Activated CD4-positive, alpha-beta memory T cell treated with anti-CD3 and anti-CD28 coated beads for 36 hours (primary cell): ENCODE data around the gene RPS19BP1. TPM values are rescaled to one million over a fixed set of nuclear protein-coding genes. Genes with fewer than 3 reads are reported as not detected.

Experiments
- CTCF ChIA-PET: fragments of 350-600 bp; sonication (Branson Sonifier 250); formaldehyde crosslinking; loops from one replicate; lab custom pipeline; 2021; ENCODE audit warnings: antibody characterized with exemption, inconsistent platforms; lab: Charles Lee
- POLR2A ChIA-PET: fragments of 350-600 bp; sonication (Branson Sonifier 250); formaldehyde crosslinking; loops from one replicate; lab custom pipeline; 2021; ENCODE audit warnings: antibody characterized with exemption; lab: Charles Lee
- DNase-seq: peaks from one replicate; pipeline ENCODE4 v3.0.0-alpha.2; 2020
- H3K27ac Mint-ChIP-seq: one replicate; pipeline ENCODE4 v1.8.0; 2021; ENCODE audit warnings: mixed read lengths
- H3K27me3 Mint-ChIP-seq: one replicate; pipeline ENCODE4 v1.8.0; 2021; ENCODE audit warnings: mixed read lengths
- H3K36me3 Mint-ChIP-seq: one replicate; pipeline ENCODE4 v1.8.0; 2021; ENCODE audit warnings: mixed read lengths
- H3K4me1 Mint-ChIP-seq: one replicate; pipeline ENCODE4 v1.8.0; 2021; ENCODE audit warnings: low read depth, mixed read lengths
- H3K4me3 Mint-ChIP-seq: one replicate; pipeline ENCODE4 v1.8.0; 2021; ENCODE audit warnings: mild to moderate bottlenecking, mixed read lengths
- H3K9me3 Mint-ChIP-seq: one replicate; pipeline ENCODE4 v1.8.0; 2021; ENCODE audit warnings: mixed read lengths
- intact Hi-C: fragments of 100-400 bp; cut with micrococcal nuclease; formaldehyde crosslinking; loops from one replicate; pipeline ENCODE4 v1.15.1; 2023
- total RNA-seq, 2 experiments: library from RNA; stranded (reverse); gene quantifications; one replicate each; pipeline ENCODE4 v1.2.3, GENCODE V29; 2021

RPS19BP1 gene
- total RNA-seq, 2 experiments from 2014 or later, result 65.2 to 67.5 TPM

DNA sequence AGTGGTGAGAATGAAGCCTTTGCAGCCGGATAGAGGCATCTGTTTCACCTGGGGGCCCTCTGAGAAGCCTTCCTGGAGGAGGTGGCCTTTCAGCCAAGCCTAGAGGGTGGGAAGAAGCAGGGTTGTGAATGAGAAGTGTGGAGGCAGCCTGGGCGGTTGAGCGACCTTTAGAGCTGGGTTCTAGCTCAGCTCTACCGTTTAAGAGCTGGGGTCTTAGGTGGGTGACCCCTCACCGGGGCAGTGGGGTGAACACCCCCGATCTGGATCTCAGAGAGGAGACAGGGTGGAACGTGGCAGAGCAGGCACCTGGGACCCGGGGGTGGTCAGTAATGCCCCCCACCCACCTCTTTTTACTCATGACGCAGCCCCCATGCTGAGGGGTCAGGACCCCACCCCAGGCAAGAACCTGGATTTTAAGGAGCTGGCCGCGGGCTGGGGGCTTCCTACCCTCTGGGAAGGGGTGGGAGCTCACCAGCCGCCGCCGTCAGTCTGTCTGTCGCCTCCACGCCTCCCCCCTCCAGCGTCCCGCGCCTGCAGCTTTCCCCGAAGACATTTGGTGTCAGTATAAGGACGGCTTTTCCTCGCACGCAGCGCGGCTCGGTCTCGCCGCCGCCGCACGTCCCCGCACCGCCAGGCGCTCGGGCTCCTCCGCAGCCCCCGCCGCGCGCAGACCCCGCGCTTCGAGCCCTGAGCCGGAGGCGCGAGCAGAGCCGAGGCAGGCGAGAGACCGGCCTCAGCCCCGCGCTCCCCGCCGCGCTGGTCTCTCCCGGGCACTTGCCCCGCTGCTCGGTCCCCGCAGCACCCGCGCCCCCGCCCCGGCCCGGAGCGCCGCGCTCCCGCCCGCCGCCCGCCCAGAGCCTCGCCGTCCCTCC lies 24.7 kb upstream of the RPS19BP1 start:
- no peak overlapping the region for H3K27ac Mint-ChIP-seq
- DNase-seq, result peak; percentile 58
- peak overlapping the region; percentile 12 for H3K4me3 Mint-ChIP-seq
- intact Hi-C loops, result no loop called here
- ChIA-PET POLR2A (no interaction called here), CTCF (interaction anchor here (0.7 to 5.3 kb wide), 6 partner anchors 23 to 487 kb away, joined by 3 to 37 read pairs (median 4); no protein-coding TSS in a partner anchor)
- peaks cover 30% of the 10 kb centered on the region for H3K27me3 Mint-ChIP-seq
- no peaks in the 10 kb centered on the region for H3K36me3 Mint-ChIP-seq
- H3K4me1 Mint-ChIP-seq, result peaks cover 7% of the 10 kb centered on the region
- H3K9me3 Mint-ChIP-seq, result no peaks in the 10 kb centered on the region

DNA sequence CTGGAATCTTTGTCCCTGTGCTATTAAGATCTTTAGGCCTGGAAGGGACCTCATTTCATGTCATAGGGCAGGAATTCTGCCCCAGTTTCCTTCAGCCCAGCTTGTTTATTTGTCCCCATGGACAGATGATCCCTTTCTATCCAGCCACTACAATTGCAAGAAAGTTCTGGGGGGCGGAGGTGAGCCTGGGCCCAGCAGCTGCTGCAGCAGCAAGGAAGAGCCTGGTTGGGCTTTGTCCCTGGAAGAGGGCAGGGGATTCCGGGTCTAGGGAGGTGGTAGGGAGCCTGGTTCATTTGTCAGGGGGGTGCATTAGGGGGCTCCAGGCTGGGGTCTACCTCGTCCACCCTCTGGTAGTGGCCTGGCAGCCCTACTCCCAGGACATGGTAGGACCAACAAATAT lies 21.6 kb upstream of the RPS19BP1 start:
- no peak overlapping the region for H3K4me3 Mint-ChIP-seq
- ChIA-PET POLR2A (no interaction called here), CTCF (interaction anchor here (0.9 kb wide), 1 partner anchor 20 kb away, joined by 3 read pairs; no protein-coding TSS in a partner anchor)
- peaks cover 35% of the 10 kb centered on the region for H3K27me3 Mint-ChIP-seq
- no peaks in the 10 kb centered on the region for H3K36me3 Mint-ChIP-seq
- H3K27ac Mint-ChIP-seq, result no peak overlapping the region
- H3K4me1 Mint-ChIP-seq, result peaks cover 7% of the 10 kb centered on the region
- intact Hi-C loops, result no loop called here
- H3K9me3 Mint-ChIP-seq, result no peaks in the 10 kb centered on the region
- DNase-seq, result no peak

DNA sequence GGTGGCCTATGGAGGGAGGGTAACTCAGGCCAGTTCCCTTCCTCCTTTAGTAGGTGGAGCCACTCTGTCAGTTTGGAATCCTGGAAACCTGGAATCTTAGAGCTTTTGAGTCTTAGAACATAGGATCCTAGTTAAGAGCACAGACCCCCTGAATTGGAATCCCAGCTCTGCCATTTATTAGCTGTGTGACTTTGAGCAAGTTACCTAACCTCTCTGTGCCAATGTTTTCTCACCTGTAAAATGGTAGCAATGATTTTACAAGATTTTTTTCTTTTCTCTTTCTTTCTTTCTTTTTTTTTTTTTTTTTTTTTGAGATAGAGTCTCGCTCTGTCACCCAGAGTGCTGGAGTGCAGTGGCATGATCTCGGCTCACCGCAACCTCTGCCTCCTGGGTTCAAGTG lies 20.9 kb upstream of the RPS19BP1 start:
- H3K4me3 Mint-ChIP-seq, result no peak overlapping the region
- peaks cover 31% of the 10 kb centered on the region for H3K27me3 Mint-ChIP-seq
- POLR2A ChIA-PET, result no interaction called here
- no peaks in the 10 kb centered on the region for H3K36me3 Mint-ChIP-seq
- H3K4me1 Mint-ChIP-seq, result peaks cover 4% of the 10 kb centered on the region
- DNase-seq, result no peak
- intact Hi-C loops, result no loop called here
- no peaks in the 10 kb centered on the region for H3K9me3 Mint-ChIP-seq
- H3K27ac Mint-ChIP-seq, result no peak overlapping the region
- CTCF ChIA-PET, result no interaction called here

DNA sequence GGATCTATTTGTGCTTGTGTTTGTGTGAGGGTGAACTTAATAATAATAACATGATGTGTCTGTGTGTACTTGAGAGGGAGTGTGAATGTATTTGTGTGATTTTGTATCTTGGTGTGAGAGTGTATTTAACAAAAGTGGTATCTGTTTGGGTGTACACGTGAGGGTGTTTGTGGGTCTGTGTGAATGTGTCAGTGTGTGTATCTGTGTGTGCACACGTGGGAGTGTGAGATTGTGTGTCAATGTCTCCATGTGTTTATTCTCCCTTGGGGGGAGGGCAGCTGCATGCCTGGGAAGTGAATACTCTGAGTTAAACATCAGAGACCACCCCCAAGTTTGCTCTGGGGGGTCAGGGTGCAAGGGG lies 15.0 kb upstream of the RPS19BP1 start:
- Mint-ChIP-seq H3K4me3 (no peak overlapping the region), H3K36me3 (no peaks in the 10 kb centered on the region), H3K4me1 (peaks cover 14% of the 10 kb centered on the region), H3K27ac (no peak overlapping the region), H3K9me3 (no peaks in the 10 kb centered on the region), H3K27me3 (peaks cover 35% of the 10 kb centered on the region)
- intact Hi-C loops, result no loop called here
- ChIA-PET CTCF (no interaction called here), POLR2A (no interaction called here)
- no peak for DNase-seq

DNA sequence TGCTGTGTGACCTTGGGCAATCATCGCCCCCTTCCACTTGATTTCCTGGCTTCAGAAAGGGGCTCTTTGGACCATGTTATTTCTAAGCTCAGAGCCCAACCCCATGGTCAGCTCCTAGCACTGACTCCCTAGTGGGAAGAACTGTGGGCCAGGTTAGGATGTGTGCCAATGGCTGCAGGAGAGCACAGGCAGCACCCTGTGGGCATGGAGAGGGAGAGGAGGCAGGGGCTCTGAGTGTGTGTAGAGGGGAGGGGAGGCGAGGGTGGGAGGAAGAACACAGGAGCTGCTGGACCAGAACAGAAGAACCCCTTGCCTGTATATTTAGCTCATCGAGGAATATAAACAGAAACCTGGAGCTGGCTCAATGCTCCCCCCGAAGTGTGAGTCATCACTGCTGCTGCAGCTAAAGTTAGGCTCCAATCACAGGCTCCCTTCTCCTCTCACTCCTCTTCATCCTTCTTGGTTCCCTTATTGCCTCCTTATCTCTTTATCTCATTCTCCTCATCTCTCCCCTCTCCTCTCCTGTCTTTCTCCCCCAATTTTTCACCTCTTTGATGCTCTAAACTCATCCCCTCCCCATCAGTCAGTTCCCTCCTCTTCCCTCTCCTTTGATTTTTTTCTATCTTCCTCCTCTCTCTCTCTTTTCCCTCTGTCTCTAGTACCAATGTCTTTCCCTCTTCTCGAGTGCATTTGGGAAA lies 14.5 kb upstream of the RPS19BP1 start:
- no peak for DNase-seq
- Mint-ChIP-seq H3K4me3 (no peak overlapping the region), H3K27me3 (peaks cover 34% of the 10 kb centered on the region), H3K36me3 (no peaks in the 10 kb centered on the region), H3K9me3 (no peaks in the 10 kb centered on the region), H3K4me1 (peaks cover 14% of the 10 kb centered on the region), H3K27ac (no peak overlapping the region)
- ChIA-PET POLR2A (no interaction called here), CTCF (interaction anchor here (1.0 kb wide), 1 partner anchor 13 kb away, joined by 3 read pairs; no protein-coding TSS in a partner anchor)
- intact Hi-C loops, result no loop called here

DNA sequence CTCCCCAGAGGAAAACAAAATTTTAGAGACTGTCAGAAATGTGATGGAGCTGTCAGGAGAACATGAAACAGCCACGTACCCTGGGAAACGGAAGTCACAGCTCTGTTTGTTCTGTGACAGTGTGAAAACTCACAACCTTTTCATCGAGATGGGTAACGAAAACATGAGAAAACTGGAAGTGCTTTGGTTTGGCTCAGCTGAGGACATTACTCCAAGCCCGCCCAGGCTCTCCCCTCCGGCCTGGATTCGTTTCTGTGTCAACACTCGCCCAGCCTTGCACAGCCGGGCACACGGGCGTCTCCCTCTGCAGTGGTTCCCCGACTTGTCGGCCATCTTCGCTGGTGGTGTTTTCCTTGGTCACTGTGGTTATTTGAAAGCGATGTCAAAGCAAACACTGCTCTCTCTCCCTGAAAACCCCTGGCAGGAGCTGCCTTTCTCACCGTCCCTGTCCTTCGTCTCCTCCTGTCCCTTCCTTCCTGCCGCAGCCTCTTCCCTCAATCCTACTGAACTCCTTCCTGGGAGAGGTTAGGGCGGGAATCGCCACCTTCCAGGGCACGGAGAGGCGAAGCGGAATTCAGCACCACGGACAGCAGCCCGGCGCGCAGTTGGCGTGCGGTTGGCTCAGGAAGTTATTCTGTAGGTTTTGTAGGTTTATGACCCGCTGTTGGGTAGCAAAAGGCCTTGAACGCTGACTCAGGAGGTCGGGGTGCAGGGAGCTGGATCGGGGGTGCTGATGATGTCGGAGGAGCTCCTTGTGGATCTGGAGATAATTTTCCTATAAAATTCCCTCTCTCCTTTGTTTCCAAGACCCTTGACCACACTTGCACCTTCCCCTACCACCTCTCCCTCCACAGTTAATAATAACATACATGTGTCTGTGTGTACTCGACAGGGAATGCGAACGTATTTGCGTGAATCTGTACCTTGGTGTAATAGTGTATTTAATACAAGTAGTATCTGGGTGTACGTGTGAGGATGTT lies 13.1 kb upstream of the RPS19BP1 start:
- Mint-ChIP-seq H3K27ac (peak overlapping the region; percentile 15), H3K36me3 (no peaks in the 10 kb centered on the region), H3K27me3 (peaks cover 29% of the 10 kb centered on the region), H3K9me3 (no peaks in the 10 kb centered on the region), H3K4me3 (no peak overlapping the region), H3K4me1 (peaks cover 14% of the 10 kb centered on the region)
- CTCF ChIA-PET, result interaction anchor here (0.8 to 1.7 kb wide), 5 partner anchors 11 to 490 kb away, joined by 3 to 12 read pairs (median 3); no protein-coding TSS in a partner anchor
- POLR2A ChIA-PET, result no interaction called here
- intact Hi-C loops, result no loop called here
- peak; percentile 79 for DNase-seq

DNA sequence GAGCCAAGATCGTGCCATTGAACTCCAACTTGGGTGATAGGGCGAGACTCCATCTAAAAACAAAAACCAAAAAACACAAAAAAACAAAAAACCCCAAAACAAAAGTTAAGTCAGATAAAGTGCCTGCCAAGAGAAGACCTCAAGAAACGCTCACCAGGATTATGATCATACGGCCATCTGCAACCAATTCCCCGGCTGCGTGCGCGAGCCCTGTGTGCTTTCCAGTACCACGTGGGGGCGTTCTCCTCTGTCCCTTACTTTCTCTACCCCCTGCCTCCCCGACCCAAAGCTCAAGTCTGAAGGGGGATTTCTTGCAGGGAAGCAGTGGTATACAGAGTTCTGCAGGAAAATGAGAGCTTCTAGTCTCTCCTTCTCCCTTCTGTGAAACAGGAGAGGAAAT lies 10.5 kb upstream of the RPS19BP1 start:
- Mint-ChIP-seq H3K4me1 (peaks cover 14% of the 10 kb centered on the region), H3K9me3 (no peaks in the 10 kb centered on the region), H3K36me3 (no peaks in the 10 kb centered on the region), H3K27me3 (peaks cover 28% of the 10 kb centered on the region), H3K4me3 (no peak overlapping the region), H3K27ac (no peak overlapping the region)
- DNase-seq, result peak; percentile 50
- intact Hi-C loops, result no loop called here
- CTCF ChIA-PET, result interaction anchor here (1.1 to 2.1 kb wide), 3 partner anchors 9 to 482 kb away, joined by 3 to 12 read pairs (median 8); no protein-coding TSS in a partner anchor
- POLR2A ChIA-PET, result no interaction called here

DNA sequence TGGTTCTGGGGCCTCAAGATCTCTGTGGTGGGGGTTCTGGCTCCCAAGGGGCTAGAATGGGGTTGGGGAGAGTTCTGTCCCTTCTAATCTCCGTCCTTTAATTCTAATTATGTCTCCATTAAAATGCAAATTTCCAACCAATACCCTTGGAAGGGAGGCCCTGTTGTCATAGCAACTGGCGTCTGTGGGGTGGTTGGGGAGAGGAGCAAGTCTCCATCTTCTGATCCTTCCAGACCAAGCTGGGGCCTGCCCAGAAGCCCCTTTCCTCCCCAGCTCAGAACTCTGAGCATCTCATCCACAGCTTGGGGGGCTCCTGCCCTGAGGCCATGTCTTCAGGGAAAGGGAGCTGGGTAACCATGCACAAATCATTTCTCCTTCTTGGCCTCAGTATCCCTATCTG lies 5.4 kb upstream of the RPS19BP1 start:
- no peak overlapping the region for H3K27ac Mint-ChIP-seq
- DNase-seq, result no peak
- ChIA-PET CTCF (interaction anchor here (5.0 to 10.5 kb wide), 2 partner anchors 486 to 498 kb away, joined by 56 to 206 read pairs; no protein-coding TSS in a partner anchor), POLR2A (no interaction called here)
- no peak overlapping the region for H3K4me3 Mint-ChIP-seq
- H3K4me1 Mint-ChIP-seq, result peaks cover 7% of the 10 kb centered on the region
- no peaks in the 10 kb centered on the region for H3K9me3 Mint-ChIP-seq
- H3K36me3 Mint-ChIP-seq, result no peaks in the 10 kb centered on the region
- intact Hi-C loops, result loop anchor here (10.0 kb wide), 1 partner anchor 783 kb away; the partner anchor contains the start of gene SUN2
- H3K27me3 Mint-ChIP-seq, result no peaks in the 10 kb centered on the region

DNA sequence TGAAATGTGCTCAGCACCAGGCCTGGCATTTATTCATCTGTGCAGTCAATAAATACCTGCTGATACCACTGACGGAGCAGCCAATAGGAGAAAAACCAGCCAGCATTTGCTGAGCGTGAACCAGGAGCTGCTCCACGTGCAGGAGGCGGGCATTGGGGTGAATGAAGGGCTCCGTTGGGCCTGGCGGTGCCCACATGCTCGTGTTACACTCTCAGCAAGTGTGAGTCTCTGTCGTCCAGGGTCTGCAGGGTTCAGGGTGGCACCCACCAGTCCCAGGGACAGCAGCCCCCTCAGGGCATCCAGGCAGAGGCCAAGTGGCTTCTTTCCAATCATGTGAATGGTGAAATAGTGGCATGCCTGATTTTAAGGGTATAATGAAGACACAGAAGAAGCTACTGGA lies 4.2 kb upstream of the RPS19BP1 start:
- Mint-ChIP-seq H3K36me3 (peaks cover 7% of the 10 kb centered on the region), H3K27me3 (no peaks in the 10 kb centered on the region), H3K4me1 (peaks cover 16% of the 10 kb centered on the region), H3K27ac (no peak overlapping the region), H3K9me3 (no peaks in the 10 kb centered on the region), H3K4me3 (no peak overlapping the region)
- POLR2A ChIA-PET, result no interaction called here
- no peak for DNase-seq
- intact Hi-C loops, result loop anchor here (10.0 kb wide), 1 partner anchor 782 kb away; the partner anchor contains the start of gene SUN2
- CTCF ChIA-PET, result interaction anchor here (1.0 to 10.5 kb wide), 3 partner anchors 487 to 504 kb away, joined by 3 to 206 read pairs (median 56); no protein-coding TSS in a partner anchor

DNA sequence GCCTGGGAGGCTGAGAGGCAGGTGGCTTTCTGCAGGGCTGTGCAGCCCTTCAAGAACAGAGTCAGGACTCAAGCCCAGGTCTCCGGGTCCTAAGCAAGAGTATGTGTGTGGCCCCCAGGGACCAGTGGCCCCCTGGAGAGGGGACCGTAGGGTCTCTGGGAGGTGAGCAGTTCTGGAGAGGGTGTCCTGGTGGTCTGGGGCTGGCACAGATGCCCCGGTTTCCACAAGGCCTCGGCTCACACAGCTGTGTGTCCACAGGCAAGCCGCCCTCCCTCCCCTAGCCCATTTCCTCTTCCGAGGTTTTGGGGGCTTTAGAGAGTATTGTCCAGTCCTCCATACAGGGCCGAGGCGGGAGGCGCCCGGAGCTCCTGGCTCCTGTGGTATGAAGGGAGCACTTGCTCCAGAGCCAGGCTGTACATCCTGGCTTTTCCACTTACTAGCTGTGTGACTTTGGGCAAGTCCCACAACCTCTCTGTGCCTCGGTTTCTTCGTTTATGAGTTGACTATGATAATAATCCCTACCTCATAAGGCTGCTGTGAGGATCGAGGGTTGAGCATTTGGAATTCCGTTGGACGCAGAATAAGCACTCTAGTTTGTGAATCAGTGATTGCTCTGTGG lies 3.4 kb upstream of the RPS19BP1 start:
- Mint-ChIP-seq H3K27ac (no peak overlapping the region), H3K36me3 (peaks cover 11% of the 10 kb centered on the region), H3K27me3 (no peaks in the 10 kb centered on the region), H3K4me3 (no peak overlapping the region), H3K4me1 (peaks cover 24% of the 10 kb centered on the region), H3K9me3 (no peaks in the 10 kb centered on the region)
- DNase-seq, result no peak
- POLR2A ChIA-PET, result no interaction called here
- intact Hi-C loops, result loop anchor here (10.0 kb wide), 1 partner anchor 781 kb away; the partner anchor contains the start of gene SUN2
- CTCF ChIA-PET, result interaction anchor here (1.1 to 14.2 kb wide), 10 partner anchors 9 to 812 kb away, joined by 3 to 387 read pairs (median 12); no protein-coding TSS in a partner anchor

DNA sequence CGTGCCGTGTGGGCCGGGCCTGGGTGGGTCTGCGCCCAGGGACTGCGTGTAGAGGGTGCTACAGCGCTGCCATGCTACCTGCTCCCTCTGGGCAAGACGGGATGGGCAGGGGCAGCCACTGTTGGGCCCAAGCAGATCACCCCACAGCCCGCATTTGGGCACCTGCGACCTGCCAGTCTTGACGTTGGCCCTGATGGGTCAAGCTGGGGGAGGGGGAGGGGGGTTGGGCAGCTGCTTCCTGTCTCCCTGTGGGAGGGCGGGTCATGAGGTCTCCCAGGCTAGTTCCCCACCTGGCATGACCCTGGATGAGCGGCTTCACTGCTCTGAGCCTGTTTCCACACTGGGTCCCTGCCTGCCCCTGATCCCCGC lies 2.8 kb upstream of the RPS19BP1 start:
- H3K36me3 Mint-ChIP-seq, result peaks cover 15% of the 10 kb centered on the region
- ChIA-PET POLR2A (interaction anchor here (0.6 to 1.6 kb wide), 4 partner anchors 216 to 509 kb away, joined by 3 to 7 read pairs (median 5); no protein-coding TSS in a partner anchor), CTCF (interaction anchor here (0.7 to 14.2 kb wide), 35 partner anchors 8 to 812 kb away, joined by 3 to 387 read pairs (median 6); partner anchors contain the start of gene MIEF1)
- no peaks in the 10 kb centered on the region for H3K27me3 Mint-ChIP-seq
- intact Hi-C loops, result loop anchor here (10.0 kb wide), 1 partner anchor 781 kb away; the partner anchor contains the start of gene SUN2
- H3K4me3 Mint-ChIP-seq, result no peak overlapping the region
- H3K27ac Mint-ChIP-seq, result no peak overlapping the region
- no peaks in the 10 kb centered on the region for H3K9me3 Mint-ChIP-seq
- peaks cover 30% of the 10 kb centered on the region for H3K4me1 Mint-ChIP-seq
- no peak for DNase-seq
